ENCODE data around the gene NGF.

Gene NGF

DNA sequence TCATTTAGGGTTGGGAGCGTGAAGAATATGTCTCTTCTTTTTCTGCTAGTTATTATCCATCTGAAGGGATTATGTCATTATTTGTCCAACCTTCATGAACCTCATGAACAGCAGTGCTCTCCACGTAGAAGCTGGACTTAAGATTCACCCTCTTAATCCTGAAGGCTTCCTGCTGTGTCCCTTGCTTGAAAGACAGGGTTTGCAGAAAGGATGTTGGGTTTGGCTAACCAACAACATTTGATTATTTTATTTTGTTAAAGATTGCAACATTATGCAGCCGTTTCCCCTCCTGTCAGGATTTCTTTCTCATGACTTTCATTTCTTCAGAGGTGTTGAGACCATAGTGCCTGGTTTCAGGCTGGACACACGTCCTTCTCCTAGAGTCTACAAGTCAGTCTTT, 75.2 kb downstream of the NGF start:
- H3K9me2 ChIP-seq (replicated peaks; ENCODE audit: low read depth, low read length), result no peaks in the 10 kb centered on the region
- no peaks in the 10 kb centered on the region for H3K36me3 ChIP-seq (ENCODE audit: insufficient read depth, low read length)
- no peaks in the 10 kb centered on the region for H3K4me1 ChIP-seq (ENCODE audit: insufficient read depth, low read length, poor library complexity, severe bottlenecking)
- no peaks in the 10 kb centered on the region for H3K79me2 ChIP-seq (ENCODE audit: insufficient read depth, low read length)
- TF ChIP-seq EZH2phosphoT487 (IDR thresholded peaks at IDR 0.05; ENCODE audit: borderline replicate concordance), result no peak
- no peaks in the 10 kb centered on the region for H4K20me1 ChIP-seq (ENCODE audit: insufficient read depth, low read length, poor library complexity, severe bottlenecking)
- no peaks in the 10 kb centered on the region for H3K27me3 ChIP-seq (ENCODE audit: insufficient read depth, low read length, poor library complexity, severe bottlenecking)
- H3K9ac ChIP-seq (ENCODE audit: low read depth, low read length, poor library complexity, severe bottlenecking), result no peak overlapping the region
- H2AFZ ChIP-seq (ENCODE audit: low read length), result no peak overlapping the region
- no peak overlapping the region for H3K4me2 ChIP-seq (ENCODE audit: low read depth, low read length, poor library complexity, severe bottlenecking)
- H3F3A ChIP-seq (ENCODE audit: low read depth), result no peaks in the 10 kb centered on the region
- no peak overlapping the region for H3K4me3 ChIP-seq (ENCODE audit: low read length, poor library complexity, severe bottlenecking)
- peaks cover 10% of the 10 kb centered on the region; the same call in 1 of the 2 replicates for H3K9me3 ChIP-seq (ENCODE audit: insufficient read depth, low read depth, low read length)

- Histone ChIP-seq H2AFZ (ENCODE audit: low read length) (no peak overlapping the region), H3K79me2 (ENCODE audit: insufficient read depth, low read length) (no peaks in the 10 kb centered on the region), H3K36me3 (ENCODE audit: insufficient read depth, low read length) (no peaks in the 10 kb centered on the region), H3K27me3 (ENCODE audit: insufficient read depth, low read length, poor library complexity, severe bottlenecking) (no peaks in the 10 kb centered on the region), H3K4me2 (ENCODE audit: low read depth, low read length, poor library complexity, severe bottlenecking) (no peak overlapping the region), H4K20me1 (ENCODE audit: insufficient read depth, low read length, poor library complexity, severe bottlenecking) (no peaks in the 10 kb centered on the region), H3K9ac (ENCODE audit: low read depth, low read length, poor library complexity, severe bottlenecking) (no peak overlapping the region), H3K9me3 (ENCODE audit: insufficient read depth, low read depth, low read length) (peaks cover 16% of the 10 kb centered on the region; the same call in 1 of the 2 replicates), H3F3A (ENCODE audit: low read depth) (no peaks in the 10 kb centered on the region), H3K4me3 (ENCODE audit: low read length, poor library complexity, severe bottlenecking) (no peak overlapping the region), H3K4me1 (ENCODE audit: insufficient read depth, low read length, poor library complexity, severe bottlenecking) (no peaks in the 10 kb centered on the region), H3K9me2 (replicated peaks; ENCODE audit: low read depth, low read length) (no peaks in the 10 kb centered on the region)
- TF ChIP-seq, protein P1, sequence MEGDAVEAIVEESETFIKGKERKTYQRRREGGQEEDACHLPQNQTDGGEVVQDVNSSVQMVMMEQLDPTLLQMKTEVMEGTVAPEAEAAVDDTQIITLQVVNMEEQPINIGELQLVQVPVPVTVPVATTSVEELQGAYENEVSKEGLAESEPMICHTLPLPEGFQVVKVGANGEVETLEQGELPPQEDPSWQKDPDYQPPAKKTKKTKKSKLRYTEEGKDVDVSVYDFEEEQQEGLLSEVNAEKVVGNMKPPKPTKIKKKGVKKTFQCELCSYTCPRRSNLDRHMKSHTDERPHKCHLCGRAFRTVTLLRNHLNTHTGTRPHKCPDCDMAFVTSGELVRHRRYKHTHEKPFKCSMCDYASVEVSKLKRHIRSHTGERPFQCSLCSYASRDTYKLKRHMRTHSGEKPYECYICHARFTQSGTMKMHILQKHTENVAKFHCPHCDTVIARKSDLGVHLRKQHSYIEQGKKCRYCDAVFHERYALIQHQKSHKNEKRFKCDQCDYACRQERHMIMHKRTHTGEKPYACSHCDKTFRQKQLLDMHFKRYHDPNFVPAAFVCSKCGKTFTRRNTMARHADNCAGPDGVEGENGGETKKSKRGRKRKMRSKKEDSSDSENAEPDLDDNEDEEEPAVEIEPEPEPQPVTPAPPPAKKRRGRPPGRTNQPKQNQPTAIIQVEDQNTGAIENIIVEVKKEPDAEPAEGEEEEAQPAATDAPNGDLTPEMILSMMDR (conservative IDR thresholded peaks at IDR 0.05; ENCODE audit: low read length), result no peak
- no peak for TF ChIP-seq EZH2phosphoT487 (IDR thresholded peaks at IDR 0.05; ENCODE audit: borderline replicate concordance)
Measured at GRCh38 chr1:115261496-115261895, 76.6 kb downstream of the NGF start.

GRCh38 chr1:115258302-115258866, 79.7 kb downstream of the NGF start:
- H3K79me2 ChIP-seq (ENCODE audit: insufficient read depth, low read length), result no peaks in the 10 kb centered on the region
- H4K20me1 ChIP-seq (ENCODE audit: insufficient read depth, low read length, poor library complexity, severe bottlenecking), result no peaks in the 10 kb centered on the region
- TF ChIP-seq, protein P1 (conservative IDR thresholded peaks at IDR 0.05; ENCODE audit: low read length), result no peak
- TF ChIP-seq EZH2phosphoT487 (IDR thresholded peaks at IDR 0.05; ENCODE audit: borderline replicate concordance), result no peak
- no peak overlapping the region for H3K4me2 ChIP-seq (ENCODE audit: low read depth, low read length, poor library complexity, severe bottlenecking)
- H3K4me1 ChIP-seq (ENCODE audit: insufficient read depth, low read length, poor library complexity, severe bottlenecking), result no peaks in the 10 kb centered on the region
- H3K9ac ChIP-seq (ENCODE audit: low read depth, low read length, poor library complexity, severe bottlenecking), result no peak overlapping the region
- H3K36me3 ChIP-seq (ENCODE audit: insufficient read depth, low read length), result no peaks in the 10 kb centered on the region
- no peak overlapping the region for H2AFZ ChIP-seq (ENCODE audit: low read length)
- no peak overlapping the region for H3K4me3 ChIP-seq (ENCODE audit: low read length, poor library complexity, severe bottlenecking)
- H3F3A ChIP-seq (ENCODE audit: low read depth), result no peaks in the 10 kb centered on the region
- H3K9me2 ChIP-seq (replicated peaks; ENCODE audit: low read depth, low read length), result no peaks in the 10 kb centered on the region
- no peaks in the 10 kb centered on the region for H3K27me3 ChIP-seq (ENCODE audit: insufficient read depth, low read length, poor library complexity, severe bottlenecking)
- H3K9me3 ChIP-seq (ENCODE audit: insufficient read depth, low read depth, low read length), result peaks cover 16% of the 10 kb centered on the region; the same call in 1 of the 2 replicates

DNA sequence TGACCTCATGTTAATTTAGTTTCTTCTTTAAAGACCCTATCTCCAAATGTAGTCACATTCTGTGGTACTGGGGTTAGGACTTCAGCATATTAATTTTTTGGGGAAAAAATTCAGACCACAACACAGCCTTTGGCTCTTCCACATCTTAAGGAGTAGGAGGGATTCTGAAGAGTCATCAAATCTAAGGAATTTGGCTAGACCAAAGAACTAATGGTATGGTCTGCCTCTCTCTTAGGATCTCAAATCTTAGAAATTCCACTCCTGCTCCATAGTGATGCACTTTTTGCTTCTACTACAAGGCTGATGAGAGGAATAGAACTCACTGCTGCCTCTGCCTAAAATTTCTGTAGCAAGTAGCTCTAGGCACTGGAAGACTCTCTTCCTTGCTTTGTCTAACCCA, 80.5 kb downstream of the NGF start:
- H4K20me1 ChIP-seq (ENCODE audit: insufficient read depth, low read length, poor library complexity, severe bottlenecking), result no peaks in the 10 kb centered on the region
- no peak for TF ChIP-seq EZH2phosphoT487 (IDR thresholded peaks at IDR 0.05; ENCODE audit: borderline replicate concordance)
- TF ChIP-seq, protein P1 (conservative IDR thresholded peaks at IDR 0.05; ENCODE audit: low read length), result no peak
- no peak overlapping the region for H3K4me2 ChIP-seq (ENCODE audit: low read depth, low read length, poor library complexity, severe bottlenecking)
- no peaks in the 10 kb centered on the region for H3K4me1 ChIP-seq (ENCODE audit: insufficient read depth, low read length, poor library complexity, severe bottlenecking)
- H3K9ac ChIP-seq (ENCODE audit: low read depth, low read length, poor library complexity, severe bottlenecking), result no peak overlapping the region
- H3F3A ChIP-seq (ENCODE audit: low read depth), result no peaks in the 10 kb centered on the region
- no peaks in the 10 kb centered on the region for H3K36me3 ChIP-seq (ENCODE audit: insufficient read depth, low read length)
- H3K9me3 ChIP-seq (ENCODE audit: insufficient read depth, low read depth, low read length), result peaks cover 16% of the 10 kb centered on the region; the same call in 1 of the 2 replicates
- H3K79me2 ChIP-seq (ENCODE audit: insufficient read depth, low read length), result no peaks in the 10 kb centered on the region
- H2AFZ ChIP-seq (ENCODE audit: low read length), result no peak overlapping the region
- H3K4me3 ChIP-seq (ENCODE audit: low read length, poor library complexity, severe bottlenecking), result no peak overlapping the region
- H3K27me3 ChIP-seq (ENCODE audit: insufficient read depth, low read length, poor library complexity, severe bottlenecking), result no peaks in the 10 kb centered on the region
- no peaks in the 10 kb centered on the region for H3K9me2 ChIP-seq (replicated peaks; ENCODE audit: low read depth, low read length)
